B cell (primary cell): Measurements from ENCODE around the gene RAI1. TPM values are rescaled to one million over a fixed set of nuclear protein-coding genes. Genes with fewer than 3 reads are reported as not detected.

Experiments
- ATAC-seq: fragments of 200-7000 bp; cut with Tn5 transposase; one replicate; pipeline ENCODE4 v1.10.0; 2021; ENCODE audit warnings: low read depth, mild to moderate bottlenecking, moderate number of reproducible peaks, moderate library complexity
- CTCF ChIA-PET: fragments of 350-600 bp; sonication (Branson Sonifier 250); formaldehyde crosslinking; loops from one replicate; lab custom pipeline; 2021; ENCODE audit warnings: antibody characterized with exemption, inconsistent platforms; lab: Charles Lee
- POLR2A ChIA-PET: fragments of 350-600 bp; sonication (Branson Sonifier 250); formaldehyde crosslinking; loops from one replicate; lab custom pipeline; 2021; ENCODE audit warnings: antibody characterized with exemption; lab: Charles Lee
- DNase-seq: peaks from one replicate; pipeline ENCODE4 v3.0.0; 2013
- H2AFZ ChIP-seq: 2 replicates; pipeline ENCODE4 v1.6.1; 2012; ENCODE audit warnings: mild to moderate bottlenecking, low read depth, low read length; ENCODE audit not compliant: insufficient read depth, poor library complexity, severe bottlenecking
- H3K27ac ChIP-seq, 2 donors: 1 replicate in 1 of 2; 2 replicates in 1 of 2; pipeline ENCODE4 v1.5.1; 2012 to 2013; ENCODE audit warnings: low read length in 2 of 2, mild to moderate bottlenecking in 2 of 2, moderate library complexity in 1 of 2
- H3K27me3 ChIP-seq, 4 experiments: fragments of 200-600 bp in 1 of 4; sonication (generic) in 1 of 4; replicated peaks in 1 of 4; 1 replicate in 2 of 4; 2 replicates in 2 of 4; pipeline versions ENCODE4 v1.6.1 to v1.7.0; 2013 to 2016; ENCODE audit warnings: low read length in 3 of 4, mild to moderate bottlenecking in 2 of 4, mixed read lengths in 1 of 4, moderate library complexity in 1 of 4; ENCODE audit not compliant: insufficient read depth in 4 of 4, control insufficient read depth in 3 of 4; ENCODE audit errors: control extremely low read depth in 1 of 4
- H3K36me3 ChIP-seq, 2 experiments: replicated peaks in 1 of 2; 1 replicate in 1 of 2; 2 replicates in 1 of 2; pipeline versions ENCODE4 v1.6.1 to v1.7.1; 2013; ENCODE audit warnings: low read length in 1 of 2; ENCODE audit not compliant: insufficient read depth in 2 of 2, control insufficient read depth in 1 of 2; ENCODE audit errors: control extremely low read depth in 1 of 2, extremely low read depth in 1 of 2
- H3K4me1 ChIP-seq, 2 donors: fragments of 200-600 bp in 1 of 2; sonication (generic) in 1 of 2; 1 replicate in 1 of 2; 2 replicates in 1 of 2; pipeline versions ENCODE4 v1.5.1 to v1.6.1; 2013 to 2017; ENCODE audit warnings: low read length in 2 of 2; ENCODE audit not compliant: control insufficient read depth in 2 of 2, insufficient read depth in 2 of 2
- H3K4me2 ChIP-seq: replicated peaks from 2 replicates; pipeline ENCODE3; 2012; ENCODE audit warnings: mild to moderate bottlenecking, low read depth, low read length; ENCODE audit not compliant: poor library complexity, severe bottlenecking
- H3K4me3 ChIP-seq, 5 experiments: fragments of 200-600 bp in 1 of 5; sonication (generic) in 1 of 5; 1 replicate in 3 of 5; 2 replicates in 2 of 5; pipeline versions ENCODE4 v1.5.1 to v1.7.0; 2011 to 2016; ENCODE audit warnings: low read length in 4 of 5, mild to moderate bottlenecking in 4 of 5, low read depth in 2 of 5, control low read depth in 1 of 5, moderate library complexity in 1 of 5; ENCODE audit not compliant: insufficient read depth in 1 of 5; ENCODE audit errors: control extremely low read depth in 1 of 5, extremely low read depth in 1 of 5
- H3K79me2 ChIP-seq: fragments of 200-600 bp; sonication (generic); one replicate; pipeline ENCODE4 v1.6.0; 2016; ENCODE audit warnings: low read length; ENCODE audit not compliant: control insufficient read depth, insufficient read depth
- H3K9ac ChIP-seq: fragments of 200-600 bp; sonication (generic); 2 replicates; pipeline ENCODE4 v1.6.1; 2017; ENCODE audit warnings: mild to moderate bottlenecking, low read length, moderate library complexity
- H3K9me3 ChIP-seq, 3 donors: one replicate each; pipeline versions ENCODE4 v1.6.1 to v1.7.1; 2013; ENCODE audit warnings: low read length in 2 of 3; ENCODE audit not compliant: control insufficient read depth in 2 of 3, insufficient read depth in 1 of 3; ENCODE audit errors: control extremely low read depth in 1 of 3
- H4K20me1 ChIP-seq: 2 replicates; pipeline ENCODE4 v1.6.0; 2012; ENCODE audit warnings: mild to moderate bottlenecking, low read length; ENCODE audit not compliant: insufficient read depth, control insufficient read depth, poor library complexity, severe bottlenecking
- H3K27ac Mint-ChIP-seq: one replicate; pipeline ENCODE4 v1.8.0; 2021; ENCODE audit warnings: mixed read lengths
- H3K27me3 Mint-ChIP-seq: one replicate; pipeline ENCODE4 v1.8.0; 2021; ENCODE audit warnings: mixed read lengths
- H3K4me1 Mint-ChIP-seq: one replicate; pipeline ENCODE4 v1.8.0; 2021; ENCODE audit warnings: mixed read lengths
- H3K4me3 Mint-ChIP-seq: one replicate; pipeline ENCODE4 v1.8.0; 2021; ENCODE audit warnings: mixed read lengths
- H3K9me3 Mint-ChIP-seq: one replicate; pipeline ENCODE4 v1.8.0; 2022; ENCODE audit warnings: mixed read lengths; ENCODE audit not compliant: insufficient read depth
- EZH2 ChIP-seq: IDR thresholded peaks from 2 replicates; pipeline ENCODE4 v1.6.1; 2012; ENCODE audit warnings: borderline replicate concordance, low read depth, mild to moderate bottlenecking, moderate library complexity, low read length; ENCODE audit not compliant: insufficient read depth, poor library complexity, severe bottlenecking
- WGBS: methylation state at CpG from one replicate; pipeline ENCODE4 v1.1.5; 2013; ENCODE audit warnings: missing lambda C conversion rate; ENCODE audit not compliant: insufficient coverage; 5-methylcytosine and 5-hydroxymethylcytosine counted together
- intact Hi-C: fragments of 100-400 bp; cut with micrococcal nuclease; formaldehyde crosslinking; loops from one replicate; pipeline ENCODE4 v1.10.0; 2022
- polyA plus RNA-seq: library from polyadenylated mRNA; depleted of rRNA; stranded (reverse); fragments of >200 nt; gene quantifications from 2 replicates; pipeline ENCODE4 v1.2.3, GENCODE V29; 2012
- total RNA-seq, 2 donors: library from RNA; stranded (reverse); fragments of 120-200 nt in 1 of 2; gene quantifications; 1 replicate in 1 of 2; 2 replicates in 1 of 2; pipeline versions ENCODE4 v1.2.3 to v1.2.4, GENCODE V29; 2013 to 2022
- TF ChIP-seq, protein P1 (sequence below): fragments of 200-600 bp; IDR thresholded peaks from one replicate; pipeline ENCODE4 v1.8.0; 2022; ENCODE audit warnings: antibody characterized with exemption, mild to moderate bottlenecking

RAI1 gene
- total and polyA plus RNA-seq, 2 donors (not counting 1 experiment from before 2014, with no cell fraction given) = 4.7 to 34.0 TPM

DNA sequence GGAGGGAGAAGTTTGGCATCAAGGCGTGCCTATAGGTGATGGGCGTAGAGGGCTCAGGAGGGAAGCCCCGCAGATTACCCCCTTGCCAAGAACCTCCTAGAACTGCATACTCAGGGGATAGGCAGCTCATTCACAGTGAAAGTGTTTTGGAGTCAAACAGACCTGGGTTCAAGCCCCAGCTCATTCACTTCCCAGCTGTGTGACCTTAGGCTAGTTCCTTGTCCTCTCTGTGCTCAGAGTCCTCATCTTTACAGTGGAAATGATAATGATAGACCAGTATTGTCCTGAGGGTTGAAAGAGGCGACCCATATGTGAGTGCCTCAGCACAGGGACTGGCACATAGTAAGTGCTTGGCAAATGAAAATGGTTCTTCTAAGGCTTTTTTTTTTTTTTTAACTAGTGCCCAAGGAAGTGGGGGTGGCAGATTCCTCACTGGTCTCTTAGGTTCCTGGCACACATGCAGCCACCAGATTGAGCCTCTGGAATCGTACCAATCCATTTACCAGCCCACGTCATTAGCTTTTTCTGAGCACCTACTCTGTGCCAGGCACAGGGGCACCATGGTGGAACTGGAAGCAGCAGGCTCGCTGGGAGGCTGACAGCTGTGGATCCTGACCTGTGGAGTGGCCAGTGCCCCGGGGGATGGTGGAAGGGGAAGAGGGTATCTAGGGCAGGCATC lies 79.8 kb downstream of the RAI1 start:
- 98% methylated on average over 5 of the region's 8 CpGs for WGBS
- Mint-ChIP-seq H3K4me1 (peaks cover 48% of the 10 kb centered on the region), H3K4me3 (no peak overlapping the region), H3K9me3 (no peaks in the 10 kb centered on the region), H3K27ac (no peak overlapping the region), H3K27me3 (no peaks in the 10 kb centered on the region)
- H3K27ac ChIP-seq = no peak overlapping the region
- H3K27me3 ChIP-seq = no peaks in the 10 kb centered on the region
- H4K20me1 ChIP-seq = no peaks in the 10 kb centered on the region
- peaks cover 46 to 51% of the 10 kb centered on the region in 2 donors for H3K4me1 ChIP-seq
- H3K9ac ChIP-seq = no peak overlapping the region
- H3K79me2 ChIP-seq = peaks cover 74% of the 10 kb centered on the region
- DNase-seq (no peak), ATAC-seq (no peak)
- H2AFZ ChIP-seq = no peak overlapping the region
- H3K4me3 ChIP-seq = no peak overlapping the region
- no peak overlapping the region for H3K4me2 ChIP-seq
- ChIA-PET CTCF (interaction anchor here (0.6 to 0.7 kb wide), 2 partner anchors 21 to 280 kb away, joined by 3 read pairs; no protein-coding TSS in a partner anchor), POLR2A (interaction anchor here (0.6 kb wide), 1 partner anchor 73 kb away, joined by 6 read pairs; no protein-coding TSS in a partner anchor)
- TF ChIP-seq EZH2 = no peak
- TF ChIP-seq, protein P1, sequence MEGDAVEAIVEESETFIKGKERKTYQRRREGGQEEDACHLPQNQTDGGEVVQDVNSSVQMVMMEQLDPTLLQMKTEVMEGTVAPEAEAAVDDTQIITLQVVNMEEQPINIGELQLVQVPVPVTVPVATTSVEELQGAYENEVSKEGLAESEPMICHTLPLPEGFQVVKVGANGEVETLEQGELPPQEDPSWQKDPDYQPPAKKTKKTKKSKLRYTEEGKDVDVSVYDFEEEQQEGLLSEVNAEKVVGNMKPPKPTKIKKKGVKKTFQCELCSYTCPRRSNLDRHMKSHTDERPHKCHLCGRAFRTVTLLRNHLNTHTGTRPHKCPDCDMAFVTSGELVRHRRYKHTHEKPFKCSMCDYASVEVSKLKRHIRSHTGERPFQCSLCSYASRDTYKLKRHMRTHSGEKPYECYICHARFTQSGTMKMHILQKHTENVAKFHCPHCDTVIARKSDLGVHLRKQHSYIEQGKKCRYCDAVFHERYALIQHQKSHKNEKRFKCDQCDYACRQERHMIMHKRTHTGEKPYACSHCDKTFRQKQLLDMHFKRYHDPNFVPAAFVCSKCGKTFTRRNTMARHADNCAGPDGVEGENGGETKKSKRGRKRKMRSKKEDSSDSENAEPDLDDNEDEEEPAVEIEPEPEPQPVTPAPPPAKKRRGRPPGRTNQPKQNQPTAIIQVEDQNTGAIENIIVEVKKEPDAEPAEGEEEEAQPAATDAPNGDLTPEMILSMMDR = no peak
- no peaks in the 10 kb centered on the region for H3K9me3 ChIP-seq
- intact Hi-C loops = no loop called here
- no peaks in the 10 kb centered on the region for H3K36me3 ChIP-seq
